Progenitor cell of endocrine pancreas (in vitro differentiated cells): Measurements from ENCODE around the gene PRR30. TPM values are rescaled to one million over a fixed set of nuclear protein-coding genes. Genes with fewer than 3 reads are reported as not detected.
"Not testable (repeated sequence)": the region's sequence is repeated elsewhere in the genome, so short reads cannot be mapped to it uniquely, and the experiment has no call there.

ENCODE experiments used
- DNase-seq: peaks from one replicate; pipeline ENCODE4 v3.0.0; 2021; ENCODE audit warnings: low spot score; ENCODE audit not compliant: unreplicated experiment
- H3K27ac Mint-ChIP-seq: 2 replicates; pipeline ENCODE4 v1.8.0; 2021; ENCODE audit warnings: mild to moderate bottlenecking, moderate library complexity, mixed read lengths
- H3K27me3 Mint-ChIP-seq: 2 replicates; pipeline ENCODE4 v1.8.0; 2021; ENCODE audit warnings: mixed read lengths
- H3K36me3 Mint-ChIP-seq: 2 replicates; pipeline ENCODE4 v1.8.0; 2022; ENCODE audit warnings: mixed read lengths; ENCODE audit not compliant: insufficient read depth
- H3K4me1 Mint-ChIP-seq: 2 replicates; pipeline ENCODE4 v1.8.0; 2021; ENCODE audit warnings: low read depth, mixed read lengths
- H3K4me3 Mint-ChIP-seq: 2 replicates; pipeline ENCODE4 v1.8.0; 2021; ENCODE audit warnings: low read depth, mild to moderate bottlenecking, moderate library complexity, mixed read lengths
- H3K9me3 Mint-ChIP-seq: 2 replicates; pipeline ENCODE4 v1.8.0; 2021; ENCODE audit warnings: low read depth, mixed read lengths
- CTCF ChIP-seq: fragments of 200-600 bp; sonication (generic); IDR thresholded peaks from one replicate; pipeline ENCODE4 v1.5.0; 2021; ENCODE audit warnings: antibody characterized with exemption, mild to moderate bottlenecking; ENCODE audit not compliant: unreplicated experiment
- total RNA-seq: library from RNA; stranded (reverse); gene quantifications from 2 replicates; pipeline ENCODE4 v1.2.1, GENCODE V29; 2021

PRR30 gene
- total RNA-seq, 1 donor from 2014 or later = not detected

GRCh38 chr2:27121906-27122305 is 17.3 kb downstream of the PRR30 start:
- no peak for TF ChIP-seq CTCF
- H3K36me3 Mint-ChIP-seq = no peaks in the 10 kb centered on the region
- DNase-seq = no peak
- H3K27me3 Mint-ChIP-seq = peaks cover 80% of the 10 kb centered on the region
- H3K4me1 Mint-ChIP-seq = peaks cover 10% of the 10 kb centered on the region
- H3K4me3 Mint-ChIP-seq = no peak overlapping the region
- no peak overlapping the region for H3K27ac Mint-ChIP-seq
- no peaks in the 10 kb centered on the region for H3K9me3 Mint-ChIP-seq

DNA sequence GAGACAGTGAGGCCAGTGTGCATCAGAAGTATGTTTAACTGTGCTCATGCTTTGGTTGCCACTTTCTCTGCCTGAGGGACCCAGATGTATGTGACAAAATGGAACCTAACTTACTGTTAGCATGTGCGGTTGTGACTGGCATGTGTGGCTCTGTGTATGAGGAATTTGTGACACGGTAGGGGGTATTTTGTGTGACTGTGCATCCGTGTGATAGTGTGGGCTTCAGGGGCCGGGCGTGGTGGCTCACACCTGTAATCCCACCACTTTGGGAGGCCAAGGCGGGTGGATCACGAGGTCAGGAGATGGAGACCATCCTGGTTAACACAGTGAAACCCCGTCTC is 19.9 kb downstream of the PRR30 start:
- H3K36me3 Mint-ChIP-seq, H3K27ac Mint-ChIP-seq, DNase-seq, H3K9me3 Mint-ChIP-seq, H3K4me1 Mint-ChIP-seq: not testable (repeated sequence)
- Mint-ChIP-seq H3K27me3 (peaks cover 78% of the 10 kb centered on the region), H3K4me3 (peak overlapping the region; percentile 74)

- Mint-ChIP-seq H3K36me3 (no peaks in the 10 kb centered on the region), H3K27ac (no peak within 1 kb of the TSS), H3K27me3 (peaks cover 74% of the 10 kb centered on the region), H3K4me3 (peak within 1 kb of the TSS; percentile 74), H3K4me1 (peaks cover 8% of the 10 kb centered on the region), H3K9me3 (no peaks in the 10 kb centered on the region)
- no peak for DNase-seq
- TF ChIP-seq CTCF = no peak
Observed at GRCh38 chr2:27118525-27119329, 20.5 kb downstream of the PRR30 start, which contains the start of gene CGREF1. Gene CGREF1, minus strand, starts transcription at chr2:27119128. Its CDS starts 14,762 bp downstream, at chr2:27104366.

- TF ChIP-seq CTCF = no peak
- DNase-seq = no peak
- Mint-ChIP-seq H3K4me1 (peaks cover 4% of the 10 kb centered on the region), H3K36me3 (no peaks in the 10 kb centered on the region), H3K27me3 (peaks cover 70% of the 10 kb centered on the region), H3K27ac (no peak overlapping the region), H3K9me3 (no peaks in the 10 kb centered on the region), H3K4me3 (peak overlapping the region; percentile 32)
Observed at GRCh38 chr2:27117995-27118524, 21.1 kb downstream of the PRR30 start.

DNA sequence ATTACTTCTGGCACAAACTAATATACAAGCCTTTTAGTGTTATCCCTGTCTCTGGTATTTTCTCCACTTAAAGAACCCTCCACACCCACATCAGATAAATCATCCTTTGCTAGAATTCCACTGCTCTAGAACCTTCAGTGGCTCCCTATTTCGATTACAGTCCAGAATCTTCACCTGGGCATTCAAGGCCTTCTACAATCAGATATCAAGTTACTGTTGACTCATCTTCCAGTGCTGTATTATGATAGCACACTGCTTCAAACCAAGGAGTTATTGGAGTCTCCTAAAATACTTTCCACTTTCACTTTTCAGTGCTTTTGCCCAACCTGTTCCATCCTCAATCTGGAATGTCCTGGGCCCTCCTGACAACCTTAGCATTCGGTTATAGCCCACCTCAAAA is 23.7 kb downstream of the PRR30 start:
- H3K4me3 Mint-ChIP-seq = no peak overlapping the region
- TF ChIP-seq CTCF = no peak
- H3K9me3 Mint-ChIP-seq = no peaks in the 10 kb centered on the region
- no peaks in the 10 kb centered on the region for H3K36me3 Mint-ChIP-seq
- H3K27me3 Mint-ChIP-seq = peaks cover 47% of the 10 kb centered on the region
- H3K27ac Mint-ChIP-seq = no peak overlapping the region
- DNase-seq = no peak
- peaks cover 3% of the 10 kb centered on the region for H3K4me1 Mint-ChIP-seq

DNA sequence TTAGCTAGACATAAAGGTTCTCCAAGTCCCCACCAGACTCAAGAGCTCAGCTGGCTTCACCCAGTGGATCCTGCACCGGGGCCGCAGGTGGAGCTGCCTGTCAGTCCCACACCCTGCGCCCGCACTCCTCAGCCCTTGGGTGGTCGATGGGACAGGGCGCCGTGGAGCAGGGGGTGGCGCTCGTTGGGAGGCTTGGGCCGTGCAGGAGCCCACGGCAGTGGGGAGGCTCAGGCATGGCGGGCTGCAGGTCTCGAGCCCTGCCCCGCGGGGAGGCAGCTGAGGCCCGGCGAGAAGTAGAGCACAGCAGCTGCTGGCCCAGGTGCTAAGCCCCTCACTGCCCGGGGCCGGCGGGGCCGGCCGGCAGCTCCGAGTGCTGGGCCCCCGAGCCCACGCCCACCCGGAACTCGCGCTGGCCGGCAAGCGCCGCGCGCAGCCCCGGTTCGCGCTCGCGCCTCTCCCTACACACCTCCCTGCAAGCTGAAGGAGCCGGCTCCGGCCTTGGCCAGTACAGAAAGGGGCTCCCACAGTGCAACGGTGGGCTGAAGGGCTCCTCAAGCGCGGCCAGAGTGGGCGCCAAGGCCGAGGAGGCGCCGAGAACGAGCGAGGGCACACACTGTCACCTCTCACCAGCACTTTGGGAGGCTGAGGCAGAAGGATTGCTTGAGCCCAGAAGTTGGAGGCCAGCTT is 27.7 kb downstream of the PRR30 start:
- H3K36me3 Mint-ChIP-seq, H3K4me3 Mint-ChIP-seq, H3K9me3 Mint-ChIP-seq, H3K4me1 Mint-ChIP-seq, DNase-seq, H3K27ac Mint-ChIP-seq: not testable (repeated sequence)
- H3K27me3 Mint-ChIP-seq = peaks cover 15% of the 10 kb centered on the region

DNA sequence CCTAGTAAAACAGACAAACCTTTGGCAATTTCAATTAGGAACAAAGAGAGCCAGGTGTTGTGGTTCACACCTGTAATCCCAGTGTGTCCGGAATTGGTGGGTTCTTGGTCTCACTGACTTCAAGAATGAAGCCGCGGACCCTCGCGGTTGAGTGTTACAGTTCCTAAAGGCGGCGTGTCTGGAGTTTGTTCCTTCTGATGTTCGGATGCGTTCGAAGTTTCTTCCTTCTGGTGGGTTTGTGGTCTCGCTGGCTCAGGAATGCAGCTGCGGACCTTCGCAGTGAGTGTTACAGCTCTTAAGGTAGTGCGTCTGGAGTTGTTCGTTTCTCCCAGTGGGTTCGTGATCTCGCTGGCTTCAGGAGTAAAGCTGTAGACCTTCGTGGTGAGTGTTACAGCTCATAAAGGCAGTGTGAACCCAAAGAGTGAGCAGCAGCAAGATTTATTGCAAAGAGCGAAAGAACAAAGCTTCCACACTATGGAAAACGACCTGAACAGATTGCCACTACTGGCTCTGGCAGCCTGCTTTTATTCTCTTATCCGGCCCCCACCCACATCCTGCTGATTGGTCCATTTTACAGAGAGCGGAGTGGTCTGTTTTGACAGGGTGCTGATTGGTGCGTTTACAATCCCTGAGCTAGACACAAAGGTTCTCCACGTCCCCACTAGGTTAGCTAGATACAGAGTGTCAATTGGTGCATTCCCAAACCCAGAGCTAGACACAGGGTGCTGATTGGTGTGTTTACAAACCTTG is 28.4 kb downstream of the PRR30 start:
- H3K4me1 Mint-ChIP-seq, H3K36me3 Mint-ChIP-seq, H3K4me3 Mint-ChIP-seq, DNase-seq, H3K27ac Mint-ChIP-seq, H3K9me3 Mint-ChIP-seq: not testable (repeated sequence)
- peaks cover 19% of the 10 kb centered on the region for H3K27me3 Mint-ChIP-seq
